Stimulated activated naive CD4-positive, alpha-beta T cell (primary cell): ENCODE measurements around the gene TAOK1.

Experiments
- DNase-seq, 6 experiments: peaks; one replicate each; lab custom pipeline; 2025; lab: John Stamatoyannopoulos, UW

Gene TAOK1

GRCh38 chr17:29379084-29379991 is 10.8 kb upstream of the TAOK1 start:
- no peak for DNase-seq

DNA sequence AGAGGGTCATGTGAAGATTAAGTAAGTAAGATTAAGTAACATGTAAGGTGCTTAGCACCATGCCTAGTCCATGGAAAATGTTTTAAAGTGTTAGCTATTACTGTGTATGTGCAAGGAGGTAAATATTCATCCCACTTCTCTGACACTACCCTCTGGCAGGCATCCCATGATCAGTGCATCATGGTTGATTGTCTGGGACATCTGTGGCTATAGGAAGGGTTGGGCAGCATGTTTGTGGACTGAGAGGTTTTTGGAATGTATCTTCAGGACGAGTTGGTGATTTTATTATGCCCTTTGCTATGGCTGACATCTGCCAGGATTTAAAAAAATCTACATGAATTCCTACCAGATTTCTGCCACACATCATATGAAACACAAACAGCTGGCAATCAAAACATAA is 6.5 kb upstream of the TAOK1 start:
- no peak for DNase-seq

- DNase-seq, result no peak
Measured at GRCh38 chr17:29384901-29385300, 5.3 kb upstream of the TAOK1 start.

DNA sequence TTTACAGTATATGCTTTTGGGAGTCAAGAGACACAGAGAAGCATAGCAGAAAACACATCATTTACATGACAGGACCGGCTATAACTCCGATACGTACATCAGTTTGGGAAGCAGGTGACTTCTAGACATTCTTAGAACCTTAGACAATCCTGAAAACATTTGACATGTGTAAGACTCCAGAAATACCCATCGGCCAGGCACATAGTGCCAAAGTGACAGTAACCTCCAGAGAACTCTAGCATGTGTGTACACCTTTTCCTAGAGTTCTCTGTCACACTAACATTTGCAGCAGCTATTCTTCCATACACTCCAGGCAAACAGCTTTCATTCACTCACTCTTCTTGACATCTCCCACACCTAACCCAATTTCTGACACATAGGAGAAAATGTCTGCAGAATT is 3.4 kb upstream of the TAOK1 start:
- no peak for DNase-seq

DNA sequence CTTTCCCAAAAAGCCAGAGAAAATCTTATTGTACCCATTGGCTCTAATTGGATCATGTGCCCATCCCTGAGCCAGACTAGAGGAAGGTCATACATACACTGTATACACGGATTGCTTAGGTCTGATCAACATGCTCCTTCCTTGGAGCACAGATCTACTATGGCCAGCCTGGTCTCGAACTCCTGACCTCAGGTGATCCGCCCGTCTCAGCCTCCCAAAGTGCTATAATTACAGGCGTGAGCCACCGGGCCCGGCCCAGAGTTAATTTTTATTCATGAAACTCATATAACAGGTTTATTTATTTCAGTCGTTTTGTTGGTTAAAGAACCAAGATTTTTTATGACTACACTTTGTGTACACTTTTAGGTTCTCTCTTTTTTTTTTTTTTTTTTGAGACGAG is 1.2 kb upstream of the TAOK1 start:
- DNase-seq, result no peak

DNA sequence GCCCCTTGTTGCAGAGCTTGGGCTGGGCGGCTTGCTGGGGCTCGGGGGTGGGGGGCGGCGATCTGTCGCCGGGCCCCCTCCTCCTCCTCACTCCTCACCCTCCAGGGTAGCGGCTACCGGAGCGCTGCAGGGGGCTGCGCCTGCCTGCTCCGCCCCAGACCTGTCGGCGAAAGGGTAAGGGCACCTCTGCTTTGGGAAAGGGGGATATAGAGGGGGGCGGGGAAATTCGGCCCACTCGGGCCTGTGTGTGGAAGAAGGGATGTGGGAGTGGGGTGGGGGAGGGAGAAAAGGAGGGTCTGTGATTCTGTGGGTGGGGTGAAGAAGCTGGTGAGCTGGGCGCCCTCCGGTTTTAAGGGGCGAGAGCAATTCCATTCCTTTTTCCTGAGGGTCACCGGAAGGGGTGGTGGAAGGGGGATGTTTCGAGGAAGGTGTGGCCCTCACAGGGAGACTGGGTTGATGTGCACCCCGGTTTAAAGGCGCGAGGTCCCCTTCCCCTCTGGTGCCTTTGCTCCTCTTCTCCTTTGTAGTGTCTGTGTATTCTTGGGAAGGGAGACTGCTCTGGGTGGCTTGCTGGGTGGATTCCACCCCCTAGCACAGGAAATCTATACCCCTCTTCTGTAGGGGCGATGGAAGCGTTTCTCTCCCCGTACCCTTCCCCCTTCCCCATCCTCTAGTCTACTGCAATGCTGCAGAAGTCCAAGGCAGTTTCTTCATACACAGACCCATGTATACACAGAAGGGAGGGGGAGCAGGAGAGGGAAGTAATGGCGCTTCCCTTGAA is 878 bp downstream of the TAOK1 start:
- peak in 2 of 6 experiments; percentile 13 to 19 for DNase-seq

- peak in 1 of 6 experiments; percentile 2 for DNase-seq
Measured at GRCh38 chr17:29393436-29393835, 3.3 kb downstream of the TAOK1 start.

GRCh38 chr17:29394761-29395160 is 4.6 kb downstream of the TAOK1 start:
- DNase-seq, result no peak

DNA sequence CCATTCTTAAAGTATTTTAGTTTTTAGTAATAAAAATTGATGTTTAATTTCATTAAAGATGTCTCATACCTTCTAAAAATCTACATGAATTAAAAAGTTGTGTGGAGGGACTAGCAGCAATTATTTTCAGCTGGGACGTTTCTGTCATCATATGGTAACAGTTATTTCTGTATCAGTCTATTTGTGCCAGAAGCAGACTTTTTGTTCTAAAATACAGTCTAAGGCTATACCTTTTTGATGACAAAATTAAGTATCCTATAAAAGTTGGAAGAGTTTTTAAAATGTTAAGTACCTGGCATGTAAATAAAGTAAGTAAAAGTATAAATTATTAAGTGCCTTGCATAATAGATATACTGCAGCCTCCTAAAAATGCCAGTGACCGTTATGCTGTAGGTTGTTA is 5.9 kb downstream of the TAOK1 start:
- no peak for DNase-seq

GRCh38 chr17:29399634-29400033 is 9.5 kb downstream of the TAOK1 start:
- DNase-seq, result no peak

- no peak for DNase-seq
Measured at GRCh38 chr17:29400818-29401217, 10.7 kb downstream of the TAOK1 start.

DNA sequence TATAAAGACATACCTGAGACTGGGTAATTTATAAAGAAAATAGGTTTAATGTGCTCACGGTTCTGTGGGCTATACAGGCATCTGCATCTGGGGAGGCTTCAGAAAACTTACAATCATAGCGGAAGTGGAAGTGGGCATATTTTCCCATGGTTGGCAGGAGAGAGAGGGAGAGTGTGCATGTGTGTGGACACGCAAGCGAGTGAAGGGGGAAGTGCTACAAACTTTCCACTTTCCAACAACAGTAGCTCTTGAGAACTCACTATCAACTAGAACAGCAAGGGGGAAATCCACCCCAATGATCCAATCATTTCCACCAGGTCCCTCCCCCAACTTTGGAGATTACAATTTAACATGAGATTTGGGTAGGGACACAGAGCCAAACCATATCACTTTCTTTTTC is 11.1 kb downstream of the TAOK1 start:
- no peak for DNase-seq

DNA sequence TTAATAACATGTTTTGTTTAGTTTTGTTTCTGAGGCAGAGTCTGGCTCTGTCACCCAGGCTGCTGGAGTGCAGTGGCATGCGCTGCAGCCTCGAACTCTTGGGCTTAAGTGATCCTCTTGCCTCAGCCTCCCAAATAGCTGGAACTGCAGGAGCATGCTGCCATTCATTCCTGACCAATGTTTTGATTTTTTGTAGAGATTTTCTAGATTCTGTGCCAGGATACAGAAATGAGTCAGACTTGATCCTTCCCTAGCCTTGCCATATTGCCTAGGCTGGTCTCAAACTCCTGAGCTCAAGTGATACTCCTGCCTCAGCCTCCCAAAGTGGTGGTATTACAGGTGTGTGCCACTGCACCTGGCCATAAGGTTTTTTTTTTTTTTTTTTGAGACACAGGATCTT is 17.7 kb downstream of the TAOK1 start:
- no peak for DNase-seq

DNA sequence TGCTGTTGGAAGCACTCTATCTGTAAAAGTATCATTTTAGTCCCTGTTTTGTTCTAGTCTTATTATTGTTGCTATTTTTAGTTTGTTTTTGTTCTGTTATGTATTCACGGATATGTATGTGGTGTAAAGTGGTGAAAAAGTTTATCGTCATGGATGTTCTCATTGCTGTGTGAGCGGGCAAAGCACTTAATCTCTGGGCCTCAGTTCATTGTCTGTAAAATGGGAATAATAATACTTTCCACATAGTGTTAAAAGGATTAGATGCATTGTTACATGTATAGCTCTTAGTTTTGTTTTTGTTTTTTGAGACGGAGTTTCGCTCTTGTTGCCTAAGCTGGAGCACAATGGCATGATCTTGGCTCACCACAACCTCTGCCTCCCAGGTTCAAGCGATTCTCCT is 19.8 kb downstream of the TAOK1 start:
- DNase-seq, result no peak

DNA sequence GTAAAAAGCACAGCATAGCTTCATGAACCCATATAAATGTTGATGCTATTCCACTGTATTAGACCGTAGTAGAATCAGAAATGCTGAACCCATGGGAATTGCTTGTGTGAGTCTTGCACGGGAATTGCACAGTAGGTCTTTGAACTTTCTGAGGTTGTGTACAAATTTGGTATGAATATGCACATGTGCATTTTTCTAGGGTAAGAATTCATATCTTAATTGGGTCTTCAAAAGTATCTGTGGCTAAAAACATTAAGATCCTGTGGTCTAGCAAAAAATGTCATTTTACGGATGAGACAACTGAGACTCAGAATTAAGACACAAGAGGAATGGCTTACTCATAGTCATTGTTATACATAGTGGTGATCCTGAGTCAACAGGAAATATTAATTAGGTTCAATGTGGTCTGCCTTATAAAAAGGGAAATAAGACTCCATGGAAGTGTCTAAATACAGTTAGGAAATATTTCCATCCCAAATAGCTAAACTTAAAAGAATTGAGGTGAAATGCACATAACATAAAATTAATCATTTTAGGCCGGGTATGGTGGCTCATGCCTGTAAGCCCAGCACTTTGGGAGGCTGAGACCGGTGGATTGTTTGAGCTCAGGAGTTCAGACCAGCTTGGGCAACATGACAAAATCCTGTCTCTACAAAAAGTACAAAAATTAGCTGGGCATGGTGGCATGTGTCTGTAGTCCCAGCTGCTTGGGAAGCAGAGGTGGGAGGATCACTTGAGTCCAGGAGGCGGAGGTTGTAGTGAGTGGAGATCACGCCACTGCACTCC is 22.8 kb downstream of the TAOK1 start:
- DNase-seq, result no peak

DNA sequence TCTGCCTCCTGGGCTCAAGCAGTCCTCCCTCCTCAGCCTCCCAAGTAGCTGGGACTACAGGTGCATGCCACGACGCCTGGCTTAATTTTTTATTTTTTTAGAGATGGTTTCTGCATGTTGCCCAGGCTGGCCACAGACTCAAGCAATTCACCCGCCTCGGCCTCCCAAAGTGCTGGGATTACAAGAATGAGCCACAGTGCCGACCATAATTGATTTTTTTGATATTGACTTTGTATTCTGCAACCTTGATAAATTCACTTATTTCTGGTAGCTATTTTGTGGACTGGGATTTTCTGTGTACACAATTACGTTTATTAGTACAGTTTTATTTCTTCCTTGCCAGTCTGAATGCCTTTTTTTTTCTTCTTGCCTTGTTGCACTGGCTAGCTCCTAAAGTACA is 30.0 kb downstream of the TAOK1 start:
- no peak for DNase-seq

- no peak for DNase-seq
Measured at GRCh38 chr17:29430275-29430674, 40.1 kb downstream of the TAOK1 start.

GRCh38 chr17:29433541-29433940 is 43.4 kb downstream of the TAOK1 start:
- no peak for DNase-seq

DNA sequence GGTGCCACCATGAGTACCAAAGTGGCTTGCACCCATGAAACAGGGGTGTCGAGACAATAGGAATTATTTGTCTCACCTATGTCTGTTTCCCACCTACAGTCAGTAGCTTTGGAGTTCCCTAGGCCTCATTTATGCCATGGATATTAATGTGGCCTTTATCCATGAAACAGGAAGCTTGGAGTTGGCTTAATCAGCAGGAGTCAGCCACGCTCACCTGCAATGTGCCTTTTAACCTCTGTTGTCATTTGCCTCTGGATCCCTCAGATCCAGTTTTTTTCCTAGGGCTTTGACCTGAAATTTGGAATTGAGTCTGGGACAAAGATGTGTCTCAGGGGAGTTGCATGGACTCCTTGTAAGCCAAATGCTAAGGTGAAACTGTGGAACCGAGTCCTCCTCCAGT is 44.4 kb downstream of the TAOK1 start:
- DNase-seq, result no peak

DNA sequence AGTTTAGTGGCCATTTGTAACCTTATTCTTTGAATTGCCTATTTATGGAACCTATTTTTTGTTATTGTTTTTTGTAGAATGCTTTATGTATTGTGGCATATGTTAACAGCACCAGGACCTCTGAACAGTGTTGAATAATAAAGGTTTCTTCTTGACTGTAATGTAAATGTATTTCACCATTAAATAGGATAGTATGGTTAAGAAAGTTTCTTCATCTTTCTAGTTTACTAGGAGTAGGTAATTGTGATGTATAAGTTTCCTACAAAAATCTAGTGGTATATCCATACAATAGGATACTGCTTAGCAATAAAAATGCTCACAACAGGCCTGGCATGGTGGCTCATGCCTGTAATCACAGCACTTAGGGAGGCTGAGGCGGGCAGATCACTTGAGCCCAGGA is 52.3 kb downstream of the TAOK1 start:
- DNase-seq, result no peak

DNA sequence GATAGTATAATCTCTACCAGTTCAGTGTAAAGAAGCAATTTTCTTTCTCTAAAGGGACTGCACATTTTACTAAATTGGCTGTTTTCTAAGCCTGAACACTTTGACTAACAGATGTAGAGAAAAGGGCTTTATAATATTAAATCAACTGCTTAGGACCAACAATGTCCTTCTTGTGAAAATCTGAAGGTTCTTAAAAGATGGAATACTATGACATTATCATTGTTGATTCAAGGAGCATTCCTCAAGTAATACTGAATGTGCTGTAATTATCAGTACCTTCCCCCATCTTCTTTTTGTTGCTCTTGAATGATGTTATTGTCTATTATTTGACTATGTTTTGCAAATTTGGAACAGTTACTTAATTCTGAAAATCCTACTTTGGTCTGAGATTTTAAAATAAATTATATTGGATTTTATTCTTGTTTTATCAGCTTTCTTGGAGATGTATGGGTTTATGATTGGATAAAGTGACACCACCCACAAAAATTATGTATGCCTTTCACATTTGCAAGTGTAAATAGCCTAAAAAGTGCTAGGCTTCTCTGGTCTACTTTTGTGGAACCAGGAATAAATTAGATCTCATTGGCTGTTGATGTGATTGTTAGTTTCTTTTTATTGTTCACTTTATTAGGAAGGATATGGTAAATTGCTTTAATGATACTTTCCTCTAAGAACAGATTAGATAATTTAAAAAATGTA is 53.0 kb downstream of the TAOK1 start:
- DNase-seq, result no peak

DNA sequence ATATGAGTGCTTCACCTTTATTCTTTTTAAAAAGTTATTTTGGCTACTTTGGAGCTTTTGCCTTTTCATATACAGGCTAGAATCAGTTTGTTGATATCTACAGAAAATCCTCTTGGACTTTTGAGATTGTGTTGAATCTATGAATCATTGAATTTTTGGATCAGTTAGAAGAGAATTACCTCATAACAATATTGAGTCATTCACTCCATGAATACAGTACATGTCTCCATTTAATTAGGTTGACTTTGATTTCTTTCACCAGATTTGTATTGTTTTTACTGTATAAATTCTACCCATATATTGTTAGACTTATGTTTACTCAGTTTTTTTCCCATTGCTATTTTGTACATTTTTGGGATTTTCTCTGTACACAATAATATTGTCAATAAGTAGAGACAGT is 54.4 kb downstream of the TAOK1 start:
- no peak for DNase-seq
